NOMO-1 (cell line): Measurements from ENCODE around the gene KRT17.

Experiments
- DNase-seq, 2 experiments: peaks; one replicate each; lab custom pipeline; 2025; ENCODE audit not compliant: unreplicated experiment in 2 of 2; lab: John Stamatoyannopoulos, UW

The KRT17 gene

GRCh38 chr17:41624208-41625101 lies at the start of gene KRT17:
KRT17 (minus strand) TSS chr17:41624575; CDS start chr17:41624509, 66 bp downstream.
- no peak for DNase-seq

- DNase-seq, result no peak
These were observed 47.8 kb upstream of the KRT17 start for GRCh38 chr17:41672153-41672552.

- peak; percentile 16 to 61 for DNase-seq
These were observed 43.1 kb upstream of the KRT17 start for GRCh38 chr17:41667280-41668041.

- peak; percentile 73 to 86 for DNase-seq
These were observed 42.4 kb upstream of the KRT17 start for GRCh38 chr17:41666708-41667279.

- DNase-seq, result peak in 1 of 2 experiments; percentile 59
These were observed 41.9 kb upstream of the KRT17 start for GRCh38 chr17:41666237-41666641.

GRCh38 chr17:41665566-41666236 lies 41.3 kb upstream of the KRT17 start:
- DNase-seq, result peak; percentile 74 to 84

GRCh38 chr17:41664587-41665565 lies 40.5 kb upstream of the KRT17 start:
- no peak for DNase-seq

- DNase-seq, result no peak
These were observed 39.7 kb upstream of the KRT17 start for GRCh38 chr17:41664172-41664457.

- DNase-seq, result no peak
These were observed 39.2 kb upstream of the KRT17 start for GRCh38 chr17:41663451-41664171.

GRCh38 chr17:41660221-41660711 lies 35.9 kb upstream of the KRT17 start:
- DNase-seq, result no peak

- DNase-seq, result no peak
These were observed 35.2 kb upstream of the KRT17 start for GRCh38 chr17:41659427-41660212.

- DNase-seq, result no peak
These were observed 34.5 kb upstream of the KRT17 start for GRCh38 chr17:41658846-41659245.

GRCh38 chr17:41657936-41658335 lies 33.6 kb upstream of the KRT17 start:
- no peak for DNase-seq

GRCh38 chr17:41657176-41657754 lies 32.9 kb upstream of the KRT17 start:
- no peak for DNase-seq

GRCh38 chr17:41656249-41657023 lies 32.1 kb upstream of the KRT17 start:
- no peak for DNase-seq

GRCh38 chr17:41655611-41656111 lies 31.3 kb upstream of the KRT17 start:
- no peak for DNase-seq
